Activated CD4-positive, alpha-beta T cell treated with anti-CD3 and anti-CD28 coated beads, Interleukin-2, amount 50 U/mL, for 48 hours (primary cell): ENCODE data around the gene SF3B5.
"Not testable (repeated sequence)": the region's sequence is repeated elsewhere in the genome, so short reads cannot be mapped to it uniquely, and the experiment has no call there.

Source experiments
- DNase-seq, 2 experiments: peaks; one replicate each; pipeline ENCODE4 v3.0.0-alpha.2; 2020

Gene SF3B5

DNA sequence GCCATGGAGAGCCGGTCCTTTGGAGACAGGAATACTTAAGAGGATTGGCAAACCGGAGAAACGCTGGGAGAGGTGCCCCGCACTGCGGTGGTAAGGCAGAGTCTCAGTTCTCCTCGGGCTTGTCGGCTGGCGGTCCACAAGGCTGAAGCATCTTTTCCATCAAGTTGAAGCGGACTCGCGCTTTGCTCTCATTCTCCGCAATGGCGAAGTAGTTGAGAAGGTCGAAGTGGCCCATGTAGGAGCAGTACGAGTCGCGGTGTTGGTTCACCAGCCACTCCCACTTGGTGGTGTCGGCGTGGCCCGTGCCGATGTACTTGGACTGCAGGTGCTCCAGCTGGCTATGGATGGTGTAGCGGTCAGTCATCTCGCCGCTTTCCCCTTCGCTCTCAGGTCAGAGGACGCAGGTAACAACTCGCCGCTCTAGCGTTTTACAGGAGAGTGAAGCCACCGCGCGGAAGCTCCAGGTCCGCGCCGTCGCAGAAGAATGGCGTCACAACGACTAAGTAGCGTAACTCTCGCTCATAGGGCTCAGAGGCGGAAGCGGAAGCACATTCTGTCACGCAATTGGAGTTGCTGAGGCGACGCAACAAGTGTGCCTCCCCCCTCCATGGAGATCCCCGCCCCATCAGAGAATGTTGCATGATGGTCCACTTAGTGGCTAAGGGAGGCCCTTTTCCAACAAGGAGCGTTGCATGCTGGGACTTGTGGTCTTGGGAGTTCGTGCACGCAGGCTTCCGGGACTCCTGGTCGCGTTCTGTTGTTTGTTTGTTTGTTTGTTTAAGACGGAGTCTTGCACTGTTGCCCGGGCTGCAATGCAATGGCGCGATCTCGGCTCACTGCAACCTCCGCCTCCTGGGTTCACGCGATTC lies at the start of gene SF3B5:
SF3B5 (minus strand) TSS at position 440 of the 869 bp plus-strand sequence; CDS start at position 364, 76 bp downstream.
- peak; percentile 96 to 97 for DNase-seq

- DNase-seq: no peak
These were observed 49.6 kb upstream of the SF3B5 start for GRCh38 chr6:144144996-144145395.

DNA sequence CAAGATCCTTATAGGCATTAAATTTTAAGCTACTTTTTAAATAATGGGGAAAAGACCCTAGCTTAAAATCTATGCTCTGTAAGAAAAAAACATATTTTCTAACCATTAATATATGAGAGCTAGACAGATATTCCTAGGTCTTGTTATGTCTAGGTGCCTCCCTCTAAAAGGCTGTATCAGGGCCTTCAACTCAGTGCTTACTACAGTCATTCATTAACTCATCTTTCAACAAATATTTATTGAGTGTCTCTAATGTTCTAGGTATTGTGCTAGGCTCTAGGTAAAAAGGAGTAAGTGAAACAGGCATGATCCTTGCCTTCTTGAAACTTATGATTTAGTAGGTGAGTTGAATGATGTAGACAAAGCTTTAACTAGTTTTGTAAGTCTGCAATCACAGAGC lies 48.5 kb upstream of the SF3B5 start:
- DNase-seq: no peak

DNA sequence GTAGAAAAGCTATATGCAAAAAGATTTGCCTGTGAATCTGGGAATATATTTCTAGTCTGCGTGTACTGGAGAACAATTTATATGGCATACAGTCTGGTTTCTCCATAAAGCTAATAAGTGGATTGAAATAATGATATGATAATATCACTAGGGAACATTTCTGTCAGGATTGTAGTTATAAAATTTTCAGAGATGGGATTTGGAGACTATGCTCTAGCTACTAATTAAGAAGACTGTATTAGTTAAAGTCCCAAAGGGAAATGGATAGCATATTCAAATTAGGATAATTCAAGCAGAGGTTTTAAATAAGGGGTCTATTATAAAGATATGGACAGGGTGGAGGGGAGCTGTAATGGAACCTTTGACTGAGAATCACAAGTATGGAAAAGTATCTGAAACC lies 47.7 kb upstream of the SF3B5 start:
- DNase-seq: no peak

DNA sequence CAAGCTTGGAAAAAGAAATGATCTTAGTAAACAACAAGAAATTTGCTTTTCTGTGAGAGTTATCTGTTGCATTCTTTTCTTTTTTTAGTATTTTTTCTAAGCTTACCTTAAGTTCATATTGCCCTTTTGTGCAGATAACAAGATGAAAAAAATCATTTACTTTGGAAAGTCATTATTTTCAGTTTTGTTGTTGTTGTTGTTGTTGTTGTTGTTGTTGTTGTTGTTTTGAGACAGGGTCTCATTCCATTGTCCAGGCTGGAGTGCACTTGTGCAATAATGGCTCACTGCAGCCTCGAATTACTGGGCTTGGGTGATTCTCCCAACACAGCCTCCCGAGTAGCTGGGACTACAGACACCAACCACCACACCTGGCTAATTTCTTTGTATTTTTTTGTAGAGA lies 46.1 kb upstream of the SF3B5 start:
- no peak for DNase-seq

GRCh38 chr6:144140867-144141266 lies 45.5 kb upstream of the SF3B5 start:
- no peak for DNase-seq

GRCh38 chr6:144139817-144140216 lies 44.4 kb upstream of the SF3B5 start:
- no peak for DNase-seq

DNA sequence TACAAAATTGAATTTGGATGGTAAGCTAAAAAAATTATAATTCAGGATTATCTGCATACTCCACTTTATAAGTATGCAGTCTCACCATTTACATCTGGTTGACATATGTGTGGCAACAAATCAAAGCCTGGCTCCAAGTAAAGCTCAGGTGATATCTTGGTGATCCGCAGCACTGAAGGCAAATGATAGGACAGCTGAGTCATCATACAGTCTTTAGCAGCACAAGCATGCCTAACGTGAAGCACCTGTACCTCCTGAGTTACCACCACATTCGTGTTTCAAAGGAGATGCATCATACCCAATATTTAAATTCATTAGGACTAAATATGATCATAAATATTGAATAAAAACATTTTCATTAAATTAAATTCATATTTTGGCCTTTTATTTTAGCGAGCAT lies 43.2 kb upstream of the SF3B5 start:
- DNase-seq: no peak

DNA sequence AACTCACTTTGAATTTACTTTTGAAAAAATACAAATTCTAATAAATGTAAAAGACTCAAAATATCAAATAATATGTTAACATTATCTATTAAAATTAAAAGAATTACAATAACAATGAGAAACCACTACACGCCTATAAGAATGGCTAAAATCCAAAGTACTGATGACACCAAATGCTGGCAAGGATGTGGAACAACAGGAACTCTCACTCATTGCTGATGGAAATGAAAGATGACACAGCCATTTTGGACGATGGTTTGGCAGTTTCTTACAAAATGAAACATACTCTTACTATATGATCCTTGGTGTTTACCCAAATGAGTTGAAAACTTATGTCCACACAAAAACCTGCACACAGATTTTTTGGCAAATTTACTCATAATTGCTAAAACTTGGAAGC lies 39.4 kb upstream of the SF3B5 start:
- no peak for DNase-seq

- DNase-seq: no peak
These were observed 38.8 kb upstream of the SF3B5 start for GRCh38 chr6:144134176-144134575.

GRCh38 chr6:144133225-144133821 lies 38.0 kb upstream of the SF3B5 start:
- DNase-seq: no peak

- not testable (repeated sequence) for DNase-seq
These were observed 36.9 kb upstream of the SF3B5 start for GRCh38 chr6:144132167-144132690.

DNA sequence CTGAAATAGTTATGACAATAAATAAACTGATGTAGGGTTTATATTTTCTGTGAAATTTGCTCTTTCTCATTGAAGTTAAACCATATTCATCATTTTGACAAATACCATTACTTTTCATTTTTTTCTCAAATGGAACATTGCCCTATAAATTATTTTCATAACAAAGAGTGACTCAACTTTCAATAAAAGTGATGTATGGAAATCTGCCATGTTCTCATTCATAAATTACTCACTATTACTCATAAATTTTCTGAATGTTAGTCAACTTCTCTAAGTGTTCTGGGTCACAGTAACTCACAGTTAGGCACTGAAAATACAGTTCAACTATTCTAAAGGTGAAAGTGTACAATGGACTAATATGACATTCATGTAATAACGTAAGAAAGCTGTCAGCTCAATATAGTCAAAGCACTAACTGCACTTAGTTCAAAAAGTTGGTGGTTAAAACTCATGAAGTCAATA lies 35.9 kb upstream of the SF3B5 start:
- DNase-seq: no peak

GRCh38 chr6:144129469-144129868 lies 34.1 kb upstream of the SF3B5 start:
- DNase-seq: no peak

- DNase-seq: no peak
These were observed 31.7 kb upstream of the SF3B5 start for GRCh38 chr6:144127097-144127496.

GRCh38 chr6:144123836-144124235 lies 28.5 kb upstream of the SF3B5 start:
- no peak for DNase-seq

DNA sequence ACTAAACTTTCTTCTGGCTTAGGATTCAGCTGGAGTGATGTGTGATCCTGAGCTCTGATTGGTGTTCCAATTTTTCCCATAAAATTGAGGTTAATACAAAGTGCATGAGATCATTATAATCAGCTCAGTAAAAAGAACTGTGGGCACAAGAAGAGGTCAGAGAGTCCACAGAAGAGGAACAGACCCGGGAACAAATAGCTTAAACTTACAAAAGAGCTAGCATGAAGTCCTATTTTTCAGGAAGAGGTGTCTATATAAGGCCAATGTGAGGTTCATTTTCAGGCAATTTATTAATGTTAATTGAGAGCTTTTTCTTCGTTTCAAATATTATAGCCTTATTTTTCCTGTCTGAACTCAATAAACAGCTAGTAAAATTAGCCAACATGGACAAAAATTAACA lies 28.0 kb upstream of the SF3B5 start:
- no peak for DNase-seq

- DNase-seq: no peak
These were observed 27.5 kb upstream of the SF3B5 start for GRCh38 chr6:144122861-144123260.

DNA sequence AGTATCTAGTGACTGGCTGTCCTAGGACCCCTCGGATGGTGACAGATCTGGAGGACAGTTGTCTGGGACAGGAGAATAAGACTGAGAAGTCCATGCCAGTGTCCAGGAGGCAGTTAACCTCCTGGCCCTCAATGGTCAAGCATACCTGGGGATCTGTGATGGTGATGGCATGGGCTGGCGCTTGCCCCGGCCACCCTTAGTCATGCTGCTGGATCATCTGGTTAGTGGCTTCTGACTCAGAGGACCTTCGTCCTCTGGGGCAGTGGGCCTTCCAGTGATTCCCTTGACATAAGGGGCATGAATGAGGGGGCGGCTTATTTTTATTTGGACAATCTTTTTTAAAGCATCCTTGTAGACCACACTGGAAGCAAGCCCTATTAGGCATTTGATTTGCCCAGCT lies 24.0 kb upstream of the SF3B5 start:
- DNase-seq: no peak

- DNase-seq: no peak
These were observed 19.8 kb upstream of the SF3B5 start for GRCh38 chr6:144115219-144115618.

GRCh38 chr6:144113366-144113765 lies 18.0 kb upstream of the SF3B5 start:
- DNase-seq: no peak

DNA sequence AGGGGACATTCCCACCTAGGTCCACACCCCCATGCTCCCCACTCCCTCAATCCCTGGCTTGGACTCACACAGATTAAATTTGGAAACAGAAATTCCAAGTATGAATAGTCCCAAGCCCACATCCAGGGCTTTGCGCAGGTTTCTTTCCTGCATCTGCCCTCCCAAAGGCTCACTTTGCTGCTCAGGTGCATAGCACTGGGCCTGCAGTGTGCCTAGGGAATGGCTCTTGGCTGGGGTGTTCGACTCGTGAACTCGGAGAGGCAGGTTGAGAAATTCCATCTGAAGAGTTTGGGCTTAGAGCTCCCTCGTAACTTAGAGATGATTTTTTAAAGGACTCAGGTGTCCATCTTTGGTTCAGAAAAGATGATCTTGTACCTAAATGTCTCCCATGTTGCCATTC lies 14.8 kb upstream of the SF3B5 start:
- DNase-seq: no peak

DNA sequence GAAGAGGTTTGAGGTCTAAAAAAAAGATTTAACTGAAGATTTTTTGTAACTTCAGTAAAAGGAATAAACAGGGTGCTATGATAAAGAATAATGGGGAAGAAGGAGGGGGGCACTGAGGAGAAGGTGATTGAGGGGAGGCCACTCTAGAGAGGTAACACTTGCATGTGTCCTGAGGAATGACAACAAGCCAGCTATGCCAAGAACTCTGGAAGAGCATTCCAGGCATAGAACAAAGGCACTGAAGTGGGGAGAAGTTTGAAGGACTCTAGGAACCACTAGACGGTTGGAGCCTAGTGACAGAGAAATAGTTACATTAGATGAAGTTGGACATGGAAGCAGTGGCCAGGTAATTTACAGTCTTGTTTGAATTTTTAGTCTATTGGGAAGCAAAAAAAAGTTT lies 10.8 kb upstream of the SF3B5 start:
- no peak for DNase-seq

DNA sequence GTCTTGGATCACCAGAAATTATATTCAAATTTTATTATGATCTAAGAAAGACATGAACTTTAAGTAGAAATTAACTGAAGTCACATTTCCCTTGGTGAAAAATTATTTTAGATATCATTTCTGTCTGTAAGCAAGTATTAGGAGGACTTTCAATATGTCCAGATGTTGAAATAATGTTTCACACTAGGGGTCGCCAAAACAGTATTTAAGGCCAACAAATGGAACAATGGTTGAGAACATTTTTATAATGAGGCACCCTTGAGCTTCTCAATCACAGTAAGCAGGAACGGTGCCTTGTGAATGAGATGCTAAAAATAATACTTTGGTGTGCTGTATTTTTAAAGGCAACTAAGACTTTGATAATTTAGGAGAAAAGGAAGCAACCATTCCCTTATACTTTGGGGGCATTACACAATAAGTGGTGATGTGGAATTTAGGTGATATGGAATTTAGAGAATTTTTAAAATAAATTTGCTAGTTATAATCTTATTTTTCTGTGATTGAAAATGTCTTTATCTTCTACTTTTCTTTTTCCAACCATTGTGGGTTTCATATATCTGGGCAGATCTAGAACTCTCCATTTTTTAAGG lies 9.6 kb upstream of the SF3B5 start:
- no peak for DNase-seq
